HepG2 (cell line): ENCODE measurements around the gene UBTF. TPM values are rescaled to one million over a fixed set of nuclear protein-coding genes. Genes with fewer than 3 reads are reported as not detected.

Experiments used
- ATAC-seq: fragments of 200-7000 bp; cut with Tn5 transposase; 3 replicates; pipeline ENCODE4 v1.9.1; 2020; ENCODE audit warnings: mild to moderate bottlenecking, moderate library complexity
- BruUV-seq: library from RNA; stranded (reverse); fragments of 400-500 nt; replicated peaks from 2 replicates; lab custom pipeline; 2021; lab: Mats Ljungman, UMichigan
- CTCF ChIA-PET: fragments of 300-600 bp; formaldehyde crosslinking; extraction: SDS; loops from one replicate; lab custom pipeline; 2021; ENCODE audit warnings: low total read pairs, inconsistent platforms, low intra/inter-chr PET ratio; lab: Yijun Ruan, JAX
- POLR2A ChIA-PET: fragments of 350-600 bp; sonication (Branson Sonifier 250); formaldehyde crosslinking; loops from one replicate; lab custom pipeline; 2020; ENCODE audit warnings: antibody characterized with exemption, inconsistent platforms; lab: Yijun Ruan, JAX
- DNase-seq: peaks from one replicate; pipeline ENCODE4 v3.0.0-alpha.2; 2015; ENCODE audit warnings: low spot score
- FAIRE-seq: peaks from 3 replicates; lab custom pipeline; 2011; peaks lifted over from hg19 to GRCh38; lab: Jason Lieb, UNC
- H2AFZ ChIP-seq: one replicate; pipeline ENCODE4 v1.6.1; 2011; ENCODE audit warnings: low read length, inconsistent platforms
- H3K27ac ChIP-seq: fragments of 300-600 bp; 3 replicates; pipeline ENCODE4 v1.8.0; 2011; ENCODE audit warnings: mixed run types, mild to moderate bottlenecking, mixed read lengths, low read length, inconsistent platforms; ENCODE audit not compliant: insufficient read depth; ENCODE audit errors: extremely low read length
- H3K27me3 ChIP-seq, 2 experiments: fragments of 200-600 bp in 1 of 2; 2 replicates in 1 of 2; 3 replicates in 1 of 2; pipeline versions ENCODE4 v1.6.0 to v1.8.0; 2011; ENCODE audit warnings: low read length in 2 of 2, mild to moderate bottlenecking in 2 of 2, moderate library complexity in 2 of 2, inconsistent platforms in 1 of 2; ENCODE audit not compliant: insufficient read depth in 2 of 2, control insufficient read depth in 1 of 2
- H3K36me3 ChIP-seq, 2 experiments: fragments of 200-600 bp in 1 of 2; replicated peaks in 1 of 2; 2 replicates in 1 of 2; 3 replicates in 1 of 2; pipeline versions ENCODE4 v1.5.1 to v1.8.0; 2011; ENCODE audit warnings: low read length in 2 of 2, inconsistent platforms in 1 of 2; ENCODE audit not compliant: insufficient read depth in 2 of 2, control insufficient read depth in 1 of 2
- H3K4me1 ChIP-seq: 2 replicates; pipeline ENCODE4 v1.5.1; 2012; ENCODE audit warnings: low read length, inconsistent platforms; ENCODE audit not compliant: insufficient read depth
- H3K4me2 ChIP-seq: 2 replicates; pipeline ENCODE4 v1.6.0; 2011; ENCODE audit warnings: low read depth, low read length, inconsistent platforms
- H3K4me3 ChIP-seq, 3 experiments: fragments of 200-600 bp in 1 of 3; sonication (generic), shearing (Covaris generic) in 1 of 3; replicated peaks in 1 of 3; 2 replicates each; pipeline ENCODE4 v1.5.1; 2011 to 2016; ENCODE audit warnings: low read length in 3 of 3, inconsistent platforms in 2 of 3, low read depth in 2 of 3, mild to moderate bottlenecking in 2 of 3, control low read depth in 1 of 3, mixed read lengths in 1 of 3; ENCODE audit not compliant: insufficient read depth in 1 of 3
- H3K79me2 ChIP-seq: one replicate; pipeline ENCODE4 v1.6.1; 2011; ENCODE audit warnings: low read length, inconsistent platforms; ENCODE audit not compliant: insufficient read depth
- H3K9ac ChIP-seq: 2 replicates; pipeline ENCODE4 v1.6.0; 2011; ENCODE audit warnings: mild to moderate bottlenecking, low read depth, low read length, inconsistent platforms; ENCODE audit not compliant: insufficient read depth
- H3K9me3 ChIP-seq: 2 replicates; pipeline ENCODE4 v1.5.1; 2012; ENCODE audit warnings: mild to moderate bottlenecking, low read length
- H4K20me1 ChIP-seq: 2 replicates; pipeline ENCODE4 v1.6.0; 2011; ENCODE audit warnings: inconsistent platforms, mild to moderate bottlenecking, low read length, moderate library complexity; ENCODE audit not compliant: insufficient read depth
- DBP ChIP-seq: sonication (generic); formaldehyde crosslinking; IDR thresholded peaks from 2 replicates; pipeline ENCODE4 v1.4.0; 2020; ENCODE audit warnings: missing genetic modification reagents; ENCODE audit errors: not compliant biosample characterization
- E2F1 ChIP-seq: sonication (generic); formaldehyde crosslinking; IDR thresholded peaks from 2 replicates; pipeline ENCODE4 v1.5.0; 2020; ENCODE audit warnings: missing genetic modification reagents
- ELF1 ChIP-seq: sonication (generic); formaldehyde crosslinking; IDR thresholded peaks from 2 replicates; pipeline ENCODE4 v1.4.0; 2020; ENCODE audit warnings: missing genetic modification reagents
- KDM2A ChIP-seq: sonication (generic); formaldehyde crosslinking; IDR thresholded peaks from 2 replicates; pipeline ENCODE4 v1.4.0; 2020; ENCODE audit warnings: low read depth, missing genetic modification reagents, borderline replicate concordance
- KLF15 ChIP-seq: sonication (generic); formaldehyde crosslinking; IDR thresholded peaks from 2 replicates; pipeline ENCODE4 v1.8.1; 2023; ENCODE audit warnings: borderline replicate concordance, mild to moderate bottlenecking, inconsistent platforms, missing genetic modification reagents, mixed read lengths
- PHF20 ChIP-seq: sonication (generic); formaldehyde crosslinking; IDR thresholded peaks from 2 replicates; pipeline ENCODE4 v1.5.0; 2020; ENCODE audit warnings: mild to moderate bottlenecking, missing genetic modification reagents
- POGK ChIP-seq: sonication (generic); formaldehyde crosslinking; conservative IDR thresholded peaks from 2 replicates; pipeline ENCODE4 v1.8.0; 2022; ENCODE audit warnings: mild to moderate bottlenecking, moderate library complexity, missing genetic modification reagents
- SOX13 ChIP-seq, 3 experiments: fragments of 450-650 bp in 1 of 3; sonication (generic) in 1 of 3; formaldehyde crosslinking in 1 of 3; IDR thresholded peaks in 2 of 3; conservative IDR thresholded peaks in 1 of 3; 2 replicates each; pipeline versions ENCODE4 v1.5.0 to v1.6.1; 2016 to 2020; ENCODE audit warnings: antibody characterized with exemption in 1 of 3, mild to moderate bottlenecking in 1 of 3, missing compliant biosample characterization in 1 of 3, missing genetic modification reagents in 1 of 3, moderate library complexity in 1 of 3
- ZNF232 ChIP-seq: sonication (generic); formaldehyde crosslinking; IDR thresholded peaks from 2 replicates; pipeline ENCODE4 v1.4.0; 2020; ENCODE audit warnings: missing genetic modification reagents, borderline replicate concordance
- ZNF326 ChIP-seq: sonication (generic); formaldehyde crosslinking; IDR thresholded peaks from 2 replicates; pipeline ENCODE4 v1.4.0; 2020; ENCODE audit warnings: missing genetic modification reagents, borderline replicate concordance
- ZNF414 ChIP-seq: sonication (generic); formaldehyde crosslinking; IDR thresholded peaks from 2 replicates; pipeline ENCODE4 v1.5.0; 2020; ENCODE audit warnings: missing genetic modification reagents
- WGBS: methylation state at CpG from one replicate; pipeline ENCODE4 v1.1.6; 2017; ENCODE audit warnings: low lambda C conversion rate; 5-methylcytosine and 5-hydroxymethylcytosine counted together
- in situ Hi-C: cut with HindIII; loops from 2 replicates; pipeline ENCODE4 v1.10.0; 2017; ENCODE audit warnings: low pct_unique_long_range_greater_than_20kb; ENCODE audit not compliant: extremely low pct_ligation_motif_present
- intact Hi-C: fragments of 100-400 bp; cut with micrococcal nuclease; formaldehyde crosslinking; loops from one replicate; pipeline ENCODE4 v1.10.0; 2022; ENCODE audit not compliant: unreplicated experiment
- polyA plus RNA-seq, 8 experiments: library from polyadenylated mRNA; depleted of rRNA in 3 of 8; stranded (reverse) in 7 of 8; unstranded in 1 of 8; fragments of >200 nt; fragmentation: Illumina TruSeq in 4 of 8; extraction: Trizol in 4 of 8; gene quantifications; 2 replicates each; pipeline versions ENCODE4 v1.2.1 to v1.2.3, GENCODE V29; 2011 to 2016; ENCODE audit warnings: low read depth in 4 of 8, missing spikeins in 1 of 8, mixed read lengths in 1 of 8; ENCODE audit not compliant: insufficient read depth in 1 of 8
- total RNA-seq, 5 experiments: library from RNA; depleted of rRNA; stranded (reverse); fragments of >200 nt; fragmentation: Illumina TruSeq; extraction: Trizol; gene quantifications; 2 replicates each; pipeline ENCODE4 v1.2.3, GENCODE V29; 2016; ENCODE audit warnings: low read depth in 1 of 5
- TF ChIP-seq, protein P1 (sequence below): sonication (generic); formaldehyde crosslinking; IDR thresholded peaks from 2 replicates; pipeline ENCODE4 v1.9.0; 2021; ENCODE audit warnings: missing genetic modification reagents, borderline replicate concordance

The UBTF gene
- total and polyA plus RNA-seq, 2 of the 13 experiments (the other 11 are each of a cell fraction or from before 2014, with no cell fraction given), result 15.2 to 60.9 TPM

GRCh38 chr17:44220213-44221083 is 973 bp upstream of the UBTF start (continued):
- TF ChIP-seq DBP (CRISPR knock-in tag), result peak; percentile 28
- 0 out of 2 replicates have a peak, but pooled peaks have one; percentile 13 for TF ChIP-seq ELF1 (CRISPR knock-in tag)

DNA sequence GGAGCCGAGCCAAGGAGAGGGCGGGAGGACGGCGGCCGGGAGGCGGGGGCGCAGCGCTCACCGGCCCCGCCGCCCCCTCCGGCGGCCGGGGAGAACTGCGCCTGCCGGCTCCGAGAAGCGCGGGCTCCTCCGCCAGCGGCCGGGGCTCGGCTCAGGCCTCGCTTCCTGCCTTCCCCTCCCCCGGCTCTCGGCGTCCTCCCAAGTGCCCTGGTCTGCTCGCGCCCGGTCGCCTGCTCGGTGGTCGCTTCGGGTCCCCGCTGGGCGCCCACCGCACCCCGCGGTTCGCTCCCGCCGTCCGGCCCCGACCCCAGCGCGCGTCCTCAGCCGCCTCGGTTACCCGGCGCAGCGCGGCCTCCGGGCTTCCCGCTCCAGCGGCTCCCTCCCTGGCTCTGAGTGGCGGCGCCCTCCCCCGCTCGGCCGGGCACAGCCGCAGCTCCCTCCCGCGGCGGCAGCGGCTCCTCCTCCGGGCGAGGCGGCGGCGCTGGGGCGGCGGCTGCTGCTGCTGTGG is 313 bp downstream of the UBTF start:
- Histone ChIP-seq H3K27me3 (no peaks in the 10 kb centered on the region; a peak in 1 of 5 replicates), H3K9ac (peak overlapping the region; percentile 94), H3K4me3 (peak overlapping the region; percentile 88 to 99 (median 98); a peak in 5 of 6 replicates), H3K79me2 (peaks cover 28% of the 10 kb centered on the region), H3K4me2 (peak overlapping the region; percentile 52), H3K9me3 (no peaks in the 10 kb centered on the region), H3K27ac (peak overlapping the region; percentile 89), H4K20me1 (no peaks in the 10 kb centered on the region; the same call in 1 of the 2 replicates), H2AFZ (no peak overlapping the region), H3K4me1 (peaks cover 34% of the 10 kb centered on the region), H3K36me3 (peaks cover 20 to 29% of the 10 kb centered on the region in 2 experiments)
- intact Hi-C loops, result loop anchor here (2.0 kb wide), 2 partner anchors 16 to 106 kb away; partner anchors contain the start of gene SLC25A39
- ChIA-PET POLR2A (interaction anchor here (0.6 to 3.9 kb wide), 6 partner anchors 9 to 144 kb away, joined by 3 to 25 read pairs (median 5); partner anchors contain the start of genes ATXN7L3, FAM171A2, SLC25A39 and TMUB2), CTCF (interaction anchor here (2.3 kb wide), 1 partner anchor 16 kb away, joined by 13 read pairs; no protein-coding TSS in a partner anchor)
- DNase-seq, result peak; percentile 48
- no TSS peak for BruUV-seq
- in situ Hi-C loops, result no loop called here
- peak; percentile 15 for ATAC-seq
- no peak for FAIRE-seq
- WGBS, result under 1% methylated on average over 26 of the region's 73 CpGs
- no peak for TF ChIP-seq ZNF414 (CRISPR knock-in tag)
- TF ChIP-seq, protein P1, sequence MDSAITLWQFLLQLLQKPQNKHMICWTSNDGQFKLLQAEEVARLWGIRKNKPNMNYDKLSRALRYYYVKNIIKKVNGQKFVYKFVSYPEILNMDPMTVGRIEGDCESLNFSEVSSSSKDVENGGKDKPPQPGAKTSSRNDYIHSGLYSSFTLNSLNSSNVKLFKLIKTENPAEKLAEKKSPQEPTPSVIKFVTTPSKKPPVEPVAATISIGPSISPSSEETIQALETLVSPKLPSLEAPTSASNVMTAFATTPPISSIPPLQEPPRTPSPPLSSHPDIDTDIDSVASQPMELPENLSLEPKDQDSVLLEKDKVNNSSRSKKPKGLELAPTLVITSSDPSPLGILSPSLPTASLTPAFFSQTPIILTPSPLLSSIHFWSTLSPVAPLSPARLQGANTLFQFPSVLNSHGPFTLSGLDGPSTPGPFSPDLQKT (CRISPR knock-in tag), result no peak
- 0 out of 2 replicates have a peak, but pooled peaks have one; percentile 35 for TF ChIP-seq KLF15 (CRISPR knock-in tag)
- no peak for TF ChIP-seq POGK
- TF ChIP-seq E2F1 (CRISPR knock-in tag), result no peak
- no peak for TF ChIP-seq ZNF326 (CRISPR knock-in tag)
- TF ChIP-seq KDM2A (CRISPR knock-in tag), result no peak
- no peak for TF ChIP-seq PHF20
- no peak for TF ChIP-seq ZNF232 (CRISPR knock-in tag)
- TF ChIP-seq SOX13 (IDR thresholded peaks at IDR 0.05), result no peak
- TF ChIP-seq SOX13 (CRISPR knock-in tag; conservative IDR thresholded peaks at IDR 0.05 in 1 of 2, IDR thresholded peaks at IDR 0.05 in 1 of 2), result no peak
